HG03469 (cell line): ENCODE results near the gene STK24.
"Not testable (repeated sequence)": the region's sequence is repeated elsewhere in the genome, so short reads cannot be mapped to it uniquely, and the experiment has no call there.

Source experiments
- ATAC-seq: cut with Tn5 transposase; IDR thresholded peaks from one replicate; pipeline ENCODE4 v1.9.1; 2021; ENCODE audit warnings: mild to moderate bottlenecking, moderate library complexity, moderate number of reproducible peaks; ENCODE audit not compliant: unreplicated experiment

STK24 gene

DNA sequence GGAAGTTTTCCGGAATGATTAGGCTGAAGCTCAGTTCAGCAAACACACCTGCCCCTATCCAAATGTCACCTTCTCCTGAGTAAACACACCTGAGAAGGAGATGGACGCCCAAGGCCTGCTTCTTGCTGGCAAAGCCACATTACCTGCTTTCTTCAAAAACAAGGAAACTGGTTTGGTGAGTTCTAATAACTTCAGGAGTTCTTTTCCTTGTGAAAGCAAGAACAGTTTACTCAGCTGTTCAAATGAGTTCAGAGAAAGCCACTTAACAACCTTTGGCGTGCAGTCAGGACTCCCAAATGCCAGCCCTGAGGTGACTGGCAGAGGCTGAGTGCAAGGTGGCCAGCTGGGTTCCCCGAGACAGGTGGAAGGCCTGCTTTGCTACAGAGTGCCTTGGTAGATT, 160.5 kb downstream of the STK24 start:
- ATAC-seq = no peak

DNA sequence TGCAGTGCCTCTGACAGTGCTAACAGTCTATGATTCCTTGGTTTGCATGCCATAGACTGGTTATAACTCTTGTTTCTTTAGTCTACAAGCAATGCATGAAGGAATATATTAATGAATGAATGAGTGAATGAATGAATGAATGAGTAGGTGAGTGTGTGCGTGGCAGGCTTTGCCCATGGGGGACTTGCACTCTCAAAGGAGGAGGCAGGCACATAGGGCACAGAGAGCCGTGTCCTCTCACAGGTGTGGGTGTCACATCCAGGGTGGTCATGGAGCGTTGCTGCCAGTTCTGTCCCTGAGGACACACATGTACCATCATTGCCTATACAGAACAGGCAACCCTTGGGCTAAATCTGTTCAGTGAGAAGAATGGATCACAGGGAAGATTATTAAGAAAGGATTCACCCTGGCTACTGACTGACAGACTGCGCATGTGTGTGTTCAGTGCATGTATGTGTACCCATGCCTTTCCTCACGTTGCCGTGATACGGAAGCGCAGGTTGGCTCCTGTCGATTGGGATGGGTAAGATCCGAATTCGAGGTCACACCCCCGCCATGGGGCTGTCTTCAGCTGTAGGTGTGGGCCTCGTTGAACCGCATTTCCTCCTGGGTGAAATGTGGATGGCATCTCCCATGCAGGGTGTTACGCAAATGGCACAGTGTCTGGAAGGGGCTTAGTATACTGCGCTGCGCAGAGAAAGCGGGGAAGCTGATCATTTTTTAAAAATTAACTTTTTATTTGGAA, 161.4 kb downstream of the STK24 start:
- ATAC-seq = no peak

DNA sequence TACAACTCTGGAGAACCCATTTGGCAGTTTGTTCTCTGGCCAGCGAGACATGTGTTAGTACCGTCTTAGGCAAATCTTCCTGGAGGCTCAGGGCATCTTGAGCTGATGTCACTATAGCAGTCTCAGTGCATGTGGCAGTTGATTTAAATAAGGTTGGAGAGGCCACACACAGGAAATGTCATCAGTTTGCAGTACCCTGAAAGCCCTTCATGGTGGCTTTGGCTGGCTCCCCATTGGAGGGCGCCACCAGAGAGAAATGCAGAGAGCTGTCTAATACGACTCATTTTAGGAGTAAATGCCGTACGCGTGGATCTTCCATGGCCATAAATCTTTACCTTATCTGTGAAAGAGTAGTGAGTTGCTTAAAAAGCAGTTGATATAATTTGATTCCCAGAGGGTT, 163.1 kb downstream of the STK24 start:
- no peak for ATAC-seq

DNA sequence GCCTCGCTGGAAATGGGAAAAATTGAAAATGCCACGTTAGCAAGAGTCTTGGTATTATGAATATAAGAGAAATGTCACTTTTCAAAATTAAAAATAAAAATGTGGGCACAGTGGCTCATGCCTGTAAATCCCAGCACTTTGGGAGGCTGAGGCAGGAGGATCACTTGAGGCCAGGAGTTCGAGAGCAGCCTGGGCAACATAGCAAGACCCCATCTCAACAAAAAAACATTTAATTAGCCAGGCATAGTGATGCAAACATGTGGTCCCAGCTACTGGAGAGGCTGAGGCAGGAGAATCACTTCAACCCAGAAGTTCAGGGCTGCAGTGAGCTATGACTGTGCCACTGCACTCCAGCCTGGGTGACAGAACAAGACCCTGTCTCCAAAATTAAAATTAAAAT, 163.6 kb downstream of the STK24 start:
- ATAC-seq = not testable (repeated sequence)

DNA sequence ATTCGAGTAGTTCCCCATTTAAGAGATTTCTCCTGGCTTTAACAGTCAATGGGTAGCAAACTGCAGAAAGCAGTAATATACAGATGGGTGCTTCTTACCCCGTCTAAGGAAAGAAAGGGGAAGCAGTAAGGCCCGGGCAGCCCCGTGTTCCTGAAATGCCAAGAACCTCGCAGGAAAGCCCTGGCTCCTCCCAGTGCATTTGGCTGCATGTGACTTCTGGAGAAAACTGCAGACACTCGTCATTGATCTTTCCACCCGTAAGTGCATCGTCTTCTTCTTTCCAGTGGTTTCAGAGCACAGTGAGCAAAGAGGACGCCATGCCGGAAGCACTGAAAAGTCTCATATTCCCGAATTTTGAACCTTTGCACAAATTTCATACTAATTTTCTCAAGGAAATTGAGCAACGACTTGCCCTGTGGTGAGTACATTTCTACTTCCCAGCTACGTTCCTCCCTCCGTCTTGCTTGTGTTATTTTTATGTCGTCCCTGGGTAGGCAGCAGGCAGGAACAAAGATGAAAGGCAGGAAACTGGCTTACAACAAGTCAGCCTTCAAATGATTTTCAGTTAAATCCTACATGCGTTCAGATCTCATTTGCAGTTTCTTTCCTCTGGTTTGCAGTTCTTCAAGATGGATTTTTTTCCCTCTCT, 165.2 kb downstream of the STK24 start:
- ATAC-seq = no peak

DNA sequence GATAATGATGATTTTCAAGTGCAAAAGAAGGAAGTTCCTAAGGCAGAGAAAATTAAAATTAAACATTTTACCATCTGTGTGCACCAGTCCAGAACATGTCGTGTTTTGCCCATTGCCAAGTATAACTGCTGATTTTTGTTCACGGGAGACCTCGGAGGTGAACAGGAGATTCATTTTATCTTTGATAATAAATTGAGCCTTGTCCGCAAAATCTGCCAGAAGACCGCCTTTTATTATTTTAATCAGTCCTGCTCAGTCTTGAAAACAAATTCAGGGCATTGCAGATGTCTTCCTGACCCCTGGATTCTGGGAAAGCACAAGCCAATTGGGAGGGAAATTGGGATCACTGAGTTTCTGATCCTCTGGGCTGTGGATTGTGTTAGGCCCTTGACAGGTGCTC, 165.9 kb downstream of the STK24 start:
- no peak for ATAC-seq

DNA sequence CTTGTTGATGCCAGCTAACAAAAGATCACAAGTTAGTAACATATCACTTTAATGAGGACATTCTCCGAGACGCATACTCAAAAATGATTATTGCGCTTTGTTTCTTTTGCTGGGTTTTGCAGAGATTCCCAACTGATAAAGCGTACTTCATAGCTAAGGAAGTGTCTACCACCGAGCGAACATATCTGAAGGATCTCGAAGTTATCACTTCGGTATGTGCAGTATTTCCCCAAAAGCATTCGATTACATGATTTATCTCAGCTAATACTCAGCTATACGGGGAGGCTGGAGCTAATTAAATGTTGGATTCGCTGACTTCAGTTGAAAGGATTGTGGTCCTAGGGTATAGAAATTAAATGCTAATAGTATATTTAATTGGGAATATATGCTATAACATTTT, 166.3 kb downstream of the STK24 start:
- no peak for ATAC-seq

DNA sequence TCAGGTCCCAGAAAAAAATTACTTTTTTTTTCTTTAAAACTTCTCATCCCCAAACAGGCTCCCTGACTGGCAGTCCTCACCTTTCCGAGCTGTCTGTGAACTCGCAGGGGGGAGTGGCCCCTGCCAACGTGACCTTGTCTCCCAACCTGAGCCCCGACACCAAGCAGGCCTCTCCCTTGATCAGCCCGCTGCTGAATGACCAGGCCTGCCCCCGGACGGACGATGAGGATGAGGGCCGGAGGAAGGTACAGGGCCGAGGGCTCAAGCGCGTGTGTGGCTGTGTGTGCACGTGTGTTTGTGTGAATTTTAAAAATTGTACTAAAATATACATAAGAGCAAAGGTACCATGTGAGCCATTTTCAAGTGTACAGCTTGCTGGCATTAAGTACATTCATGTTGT, 167.6 kb downstream of the STK24 start:
- no peak for ATAC-seq

DNA sequence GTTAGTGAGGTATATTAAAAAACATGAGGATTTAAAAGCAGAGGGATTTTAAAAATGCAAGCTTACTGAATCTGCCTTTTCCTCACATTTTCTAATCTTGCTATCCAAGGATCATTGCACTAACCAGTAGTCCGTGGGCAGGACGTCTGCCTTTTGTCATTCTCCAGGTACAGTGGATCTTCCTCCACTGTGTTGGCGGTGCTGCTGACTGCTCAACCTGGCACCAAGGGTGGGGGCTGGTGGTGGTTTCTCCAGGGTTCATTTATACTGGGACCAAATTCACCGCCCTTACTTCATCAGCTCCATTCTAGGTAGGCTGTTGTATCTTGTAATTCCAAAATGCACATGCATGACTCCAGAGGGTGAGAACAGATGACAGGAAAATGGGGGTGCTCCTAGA, 169.3 kb downstream of the STK24 start:
- no peak for ATAC-seq

DNA sequence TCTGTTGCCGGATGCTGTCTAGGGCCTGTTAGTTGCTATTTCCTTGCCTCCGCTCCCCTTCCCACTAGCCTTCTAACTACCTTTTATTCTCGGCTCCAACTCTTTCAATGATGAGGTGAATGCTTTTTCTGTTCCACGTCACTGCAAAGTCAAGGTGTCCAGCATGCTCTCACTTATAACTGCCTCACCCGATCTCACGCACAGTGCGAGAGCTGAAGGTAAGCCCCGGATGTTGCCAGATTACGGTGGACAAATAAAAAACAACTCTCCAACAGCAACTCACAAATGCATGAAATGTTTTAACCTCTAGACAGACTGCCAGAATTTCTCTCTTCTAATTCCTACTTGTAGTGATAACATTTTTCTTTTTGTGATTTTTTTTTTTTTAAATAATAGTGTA, 169.9 kb downstream of the STK24 start:
- ATAC-seq = no peak

DNA sequence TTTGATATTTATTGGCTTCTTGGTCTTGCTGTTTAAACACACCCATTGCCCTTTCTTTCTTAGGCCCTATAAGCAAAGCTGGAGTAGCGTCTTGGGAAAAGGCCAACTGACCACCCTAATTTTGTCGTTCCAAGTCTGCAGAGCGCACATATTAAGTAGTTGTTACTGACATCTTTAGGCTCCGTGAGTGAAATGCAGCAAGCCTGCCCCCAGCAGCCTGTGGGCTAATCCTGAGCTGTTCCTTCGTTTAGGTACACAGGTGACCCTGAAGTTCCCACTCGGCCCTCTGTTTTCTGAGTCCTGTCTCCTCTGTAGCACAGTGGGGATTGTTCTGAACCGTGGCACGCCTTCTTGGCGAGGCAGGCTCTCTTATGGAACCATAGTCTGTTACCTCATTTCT, 170.5 kb downstream of the STK24 start:
- no peak for ATAC-seq

DNA sequence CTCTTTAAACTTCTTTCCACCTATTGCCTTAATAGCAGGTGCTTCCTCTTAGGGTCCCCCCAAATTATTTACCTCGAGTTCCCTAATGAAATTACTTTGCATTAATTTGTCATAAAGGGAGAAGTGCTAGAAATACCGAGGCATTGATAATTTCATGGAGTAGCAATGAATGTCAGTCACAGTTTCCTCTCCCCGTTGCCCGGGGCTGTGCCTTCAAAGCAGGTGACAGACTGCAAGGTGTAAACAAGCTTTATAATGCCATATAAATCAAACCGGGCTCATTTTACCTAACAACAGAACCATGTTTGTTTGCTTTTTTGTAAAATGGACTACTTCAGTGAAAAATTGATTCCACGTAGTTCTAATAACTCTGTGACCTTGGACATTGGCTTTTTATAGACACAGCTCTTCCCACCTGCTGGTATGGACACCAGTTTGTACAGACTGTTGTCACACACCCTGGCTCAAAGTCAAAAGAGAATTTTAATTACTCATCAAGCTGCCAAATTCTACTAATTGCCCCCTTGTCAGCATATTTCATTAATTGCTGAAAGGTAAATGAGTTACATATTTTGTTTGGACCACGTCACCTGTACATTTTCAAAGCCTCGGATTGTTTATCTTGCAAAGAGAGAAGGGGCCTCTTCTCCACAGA, 171.1 kb downstream of the STK24 start:
- ATAC-seq = no peak

DNA sequence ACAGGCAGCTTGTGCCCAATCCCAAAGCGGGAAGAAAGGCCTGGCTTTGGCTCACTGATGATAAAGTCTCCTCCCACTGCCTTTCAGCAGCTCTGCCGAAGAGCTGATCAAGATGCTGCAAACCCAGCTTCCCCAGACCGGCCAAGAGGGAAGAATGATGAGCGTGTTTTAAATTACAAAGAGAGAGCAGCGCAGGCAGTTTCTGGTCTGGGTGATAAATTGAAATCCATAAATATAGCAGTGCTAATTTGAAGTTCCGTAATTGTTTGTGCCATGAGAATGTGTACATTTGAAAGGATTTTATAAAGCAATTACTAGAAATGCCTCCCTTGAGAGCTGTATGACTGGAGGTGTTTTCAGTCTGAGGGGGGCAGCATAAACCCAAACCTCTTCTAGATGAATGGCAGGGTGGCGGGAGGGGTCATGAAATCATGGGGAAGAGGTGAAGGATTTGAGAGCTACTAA, 171.8 kb downstream of the STK24 start:
- ATAC-seq = no peak

DNA sequence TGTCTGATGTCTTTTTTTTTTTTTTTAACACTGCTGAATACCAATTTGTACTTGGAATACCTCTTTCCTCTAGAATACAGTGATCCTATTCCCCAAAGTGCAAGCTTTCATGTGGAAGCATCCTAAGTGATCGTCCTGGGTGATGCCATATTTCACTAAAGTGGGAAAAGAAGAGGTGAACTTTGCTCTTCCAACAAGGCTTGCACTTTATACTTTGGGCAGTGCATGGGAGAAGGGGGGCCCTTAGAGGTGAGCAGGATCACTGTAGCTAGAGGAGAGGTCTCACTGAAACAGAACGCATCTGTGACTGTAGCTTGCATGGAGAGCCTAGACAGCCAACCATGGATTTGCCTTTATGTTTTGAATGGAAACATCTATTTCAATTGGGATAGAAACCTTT, 173.8 kb downstream of the STK24 start:
- ATAC-seq = no peak

DNA sequence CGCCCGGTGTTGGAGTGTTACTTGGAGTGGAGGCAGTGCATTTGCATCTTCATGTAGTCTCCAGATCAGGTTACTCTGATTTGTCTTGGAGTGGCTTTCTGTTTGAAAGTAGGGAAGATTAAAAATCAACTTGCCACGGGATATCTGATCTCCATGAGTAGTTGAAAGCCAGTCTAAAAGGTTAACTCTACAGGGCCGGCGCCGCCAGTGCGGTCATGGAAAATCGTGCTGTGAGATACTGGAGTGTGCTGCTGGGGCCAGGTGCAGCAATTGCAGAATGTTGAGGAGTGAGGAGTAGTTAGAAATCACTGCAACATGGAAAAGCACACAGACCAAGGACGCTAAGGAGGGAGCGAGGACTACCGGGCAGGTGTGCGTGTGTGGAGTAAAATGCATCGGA, 175.0 kb downstream of the STK24 start:
- ATAC-seq = no peak

DNA sequence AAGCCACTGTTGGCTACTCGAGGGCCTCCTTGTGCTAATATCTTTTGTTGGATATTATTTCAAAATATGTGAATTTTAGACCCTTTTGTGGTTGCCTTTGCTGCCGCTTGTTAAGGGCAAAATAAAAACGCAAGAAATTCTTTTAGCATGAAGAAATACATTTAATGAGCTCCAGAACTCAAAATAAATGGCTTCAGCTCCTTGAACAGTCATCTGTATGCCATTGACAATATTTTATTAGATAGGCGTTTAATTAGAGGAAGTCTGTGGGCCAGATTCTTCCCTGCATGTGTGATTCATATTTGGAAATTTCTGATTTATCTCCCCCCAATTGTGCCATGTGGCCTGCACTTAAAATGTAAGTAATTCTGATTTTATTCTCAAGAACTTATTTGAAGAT, 177.2 kb downstream of the STK24 start:
- ATAC-seq = no peak

DNA sequence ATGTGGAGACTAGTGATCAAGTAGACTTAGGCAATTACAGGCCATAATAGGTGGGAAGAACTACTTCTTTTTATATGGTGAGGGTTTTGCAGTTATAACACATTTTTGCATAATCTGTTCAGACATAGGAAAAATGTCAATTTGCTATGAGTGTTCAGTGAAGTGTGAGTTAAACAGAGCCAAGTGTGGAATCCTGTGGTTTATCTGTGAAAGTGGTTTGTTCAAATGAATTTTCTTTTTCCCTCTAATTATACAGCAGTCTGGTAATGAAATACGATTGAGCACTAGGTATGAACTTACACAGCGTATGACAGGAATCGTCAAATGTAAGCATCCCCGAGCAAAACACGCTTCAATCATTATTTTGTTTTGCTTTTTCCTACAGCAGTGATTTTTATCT, 178.3 kb downstream of the STK24 start:
- no peak for ATAC-seq

DNA sequence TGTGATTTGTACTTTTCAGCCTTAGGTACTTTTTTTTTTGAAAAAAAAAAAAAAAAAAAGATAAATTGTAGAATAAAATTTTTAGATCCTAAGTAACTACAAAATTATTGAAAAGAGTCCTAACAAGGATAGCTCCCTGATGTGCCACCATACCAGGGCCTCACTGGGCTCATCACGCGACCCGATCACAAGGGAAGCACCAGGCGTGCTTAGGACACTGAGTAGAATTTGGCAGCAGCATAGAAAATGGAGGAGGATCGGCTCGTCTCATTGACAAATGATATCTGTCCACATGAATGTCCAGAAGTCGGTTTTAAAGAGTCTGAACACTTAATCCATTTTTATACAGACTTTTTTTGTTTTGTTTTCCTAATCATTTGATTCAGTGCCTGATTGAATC, 179.0 kb downstream of the STK24 start:
- ATAC-seq = no peak

DNA sequence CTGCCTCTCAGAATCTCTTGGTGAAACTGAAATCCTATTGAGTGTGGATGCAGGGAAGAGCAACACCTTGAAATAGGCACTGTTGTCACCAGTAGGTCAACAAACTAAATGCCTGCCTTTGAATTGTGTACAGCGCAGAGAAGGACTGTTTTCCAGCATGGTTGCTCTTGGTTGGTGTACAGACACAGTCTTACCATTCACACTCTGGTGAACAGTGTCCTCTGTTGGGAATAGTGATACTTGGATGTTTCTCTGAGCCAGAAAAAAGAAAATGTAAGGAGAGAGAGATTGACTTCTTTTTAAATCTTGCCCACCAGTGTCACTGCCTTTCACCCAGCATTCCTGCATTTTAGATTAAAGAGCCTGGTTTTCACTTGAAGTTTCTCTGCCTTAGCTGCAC, 179.7 kb downstream of the STK24 start:
- ATAC-seq = no peak

DNA sequence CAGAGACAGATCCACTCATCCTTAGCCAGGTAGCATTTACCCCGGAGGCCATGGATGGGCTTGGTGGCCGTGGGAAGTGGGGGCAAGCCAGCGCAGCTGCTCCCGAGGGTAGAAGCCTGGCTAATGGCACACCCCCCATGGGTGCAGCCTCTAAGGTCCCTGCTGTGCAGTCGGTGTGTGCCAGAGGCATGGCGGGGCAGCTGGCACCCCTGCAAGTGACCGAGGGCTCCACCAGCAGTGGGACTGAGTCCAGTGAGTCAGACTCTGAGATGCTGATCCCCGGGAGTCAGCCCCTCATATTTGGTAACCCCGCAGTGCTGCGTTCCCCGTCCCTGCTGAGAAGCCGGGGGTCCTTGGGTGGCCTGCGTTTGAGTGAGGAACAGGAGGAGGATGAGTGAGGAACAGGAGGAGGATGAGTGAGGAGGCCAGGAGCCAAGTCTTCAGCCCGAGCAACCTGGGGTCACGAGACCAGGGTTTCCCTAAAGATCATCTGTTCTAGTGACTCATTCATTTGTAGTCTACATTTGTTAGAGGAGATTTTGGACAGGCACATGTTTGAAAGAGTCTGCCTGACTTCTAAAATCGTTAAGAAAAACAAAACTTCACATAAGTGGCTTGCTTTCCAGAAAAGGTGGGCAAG, 180.7 kb downstream of the STK24 start:
- no peak for ATAC-seq
